ENCODE data around the gene ZNF121.
A peak's percentile ranks its signal among the peaks of the same experiment; 100 is the strongest.

The ZNF121 gene

GRCh38 chr19:9538183-9539058, 45.9 kb downstream of the ZNF121 start, which contains the start of gene ZNF426:
TSS of gene ZNF426 (minus strand) at chr19:9538645. CDS start at chr19:9536232, 2,413 bp downstream.
- DNase-seq (ENCODE audit: low spot score), result peak; percentile 92

- no peak for DNase-seq (ENCODE audit: low spot score)
These were observed 48.4 kb downstream of the ZNF121 start for GRCh38 chr19:9535934-9536333.

- no peak for DNase-seq (ENCODE audit: low spot score)
These were observed 52.4 kb downstream of the ZNF121 start for GRCh38 chr19:9531933-9532332.

- DNase-seq (ENCODE audit: low spot score), result no peak
These were observed 55.5 kb downstream of the ZNF121 start for GRCh38 chr19:9528757-9529336.

- DNase-seq (ENCODE audit: low spot score), result no peak
These were observed 60.3 kb downstream of the ZNF121 start for GRCh38 chr19:9523885-9524474.

Measured in AG08395 (cell line).